HG03460 (cell line): ENCODE results near the gene CCDC28B.
"Not testable (repeated sequence)": the region's sequence is repeated elsewhere in the genome, so short reads cannot be mapped to it uniquely, and the experiment has no call there.

Source experiments
- ATAC-seq: cut with Tn5 transposase; IDR thresholded peaks from one replicate; pipeline ENCODE4 v1.9.1; 2021; ENCODE audit not compliant: unreplicated experiment

The CCDC28B gene

DNA sequence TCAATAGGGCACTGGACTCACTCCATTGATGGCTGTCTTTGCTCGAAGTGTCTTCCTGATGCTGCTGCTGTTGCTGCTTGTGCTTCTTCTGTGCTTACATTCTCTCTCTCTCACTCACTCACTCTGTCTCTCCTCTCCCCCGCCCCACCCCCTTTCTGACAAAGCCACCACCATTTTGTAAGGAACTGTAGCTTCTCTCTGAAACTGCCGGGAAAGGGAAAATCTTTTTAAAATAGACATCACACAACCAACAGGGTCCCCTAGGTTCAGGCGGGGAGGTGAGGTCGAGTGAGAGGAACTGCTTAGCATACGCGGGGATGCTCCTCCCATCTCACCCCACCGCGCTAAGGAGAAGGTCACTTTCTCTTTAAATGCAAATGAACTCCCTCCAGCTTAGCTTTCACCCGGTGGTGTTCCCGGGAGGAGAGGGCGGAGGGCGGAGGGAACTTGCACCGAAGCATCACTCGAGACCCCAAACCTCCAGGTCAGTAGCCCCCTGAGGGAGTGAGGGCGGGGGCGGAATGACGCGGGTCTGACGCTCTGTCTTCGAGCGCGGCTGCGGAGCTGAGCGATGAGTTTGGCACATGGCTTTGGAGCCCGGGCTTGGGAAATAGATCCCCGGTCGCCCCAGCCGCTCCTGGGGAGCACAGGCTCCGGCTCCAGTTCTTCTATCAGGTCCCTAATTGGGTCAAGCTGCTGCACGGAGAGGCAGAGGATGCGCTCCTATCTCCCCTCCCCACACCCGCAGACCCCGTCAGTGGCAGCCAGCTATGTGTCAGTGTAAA is at the start of gene CCDC28B:
CCDC28B (plus strand) TSS at position 370 of the 785 bp plus-strand sequence. CDS start 1,341 bp downstream, outside the sequence.
- ATAC-seq, result no peak

DNA sequence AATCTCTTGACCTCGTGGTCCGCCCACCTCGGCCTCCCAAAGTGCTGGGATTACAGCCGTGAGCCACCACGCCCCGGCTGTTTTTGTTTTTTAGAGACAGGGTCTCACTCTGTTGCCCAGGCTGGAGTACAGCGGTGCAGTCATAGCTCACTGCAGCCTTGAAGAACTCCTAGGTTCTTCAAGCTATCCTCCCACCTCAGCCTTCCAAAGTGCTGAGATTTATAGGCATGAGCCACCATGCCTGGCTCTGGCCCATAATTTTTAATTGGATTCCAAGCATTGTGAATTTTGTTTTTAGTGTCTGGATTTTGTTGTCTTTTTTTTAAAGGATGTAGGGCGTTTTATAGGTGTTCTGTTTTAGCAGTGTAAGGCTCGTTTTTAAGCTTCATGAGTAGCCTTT is 49.5 kb upstream of the CCDC28B start:
- ATAC-seq, result no peak

DNA sequence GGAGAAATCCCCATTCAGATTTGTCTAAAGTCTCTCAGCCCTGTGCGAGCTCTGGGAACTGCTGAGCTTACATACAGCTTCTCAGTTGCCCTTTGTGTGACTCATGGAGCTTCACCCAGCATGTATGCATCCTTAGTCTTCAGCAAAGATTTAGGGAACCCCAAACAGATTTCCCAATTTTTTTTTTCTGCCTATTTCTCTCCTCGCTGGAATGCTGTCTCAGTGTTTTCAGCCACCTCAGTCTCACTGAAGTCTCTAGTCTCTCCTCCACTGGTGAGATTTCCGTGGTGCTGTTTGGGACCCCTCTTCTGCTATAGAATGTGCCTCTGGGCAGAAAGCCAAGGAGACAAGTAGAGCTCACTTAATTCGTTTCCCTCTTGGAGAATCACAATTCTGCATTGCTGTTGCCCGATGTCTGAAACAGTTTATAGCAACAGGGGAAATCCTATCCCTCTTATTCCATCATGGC is 49.0 kb upstream of the CCDC28B start:
- no peak for ATAC-seq

DNA sequence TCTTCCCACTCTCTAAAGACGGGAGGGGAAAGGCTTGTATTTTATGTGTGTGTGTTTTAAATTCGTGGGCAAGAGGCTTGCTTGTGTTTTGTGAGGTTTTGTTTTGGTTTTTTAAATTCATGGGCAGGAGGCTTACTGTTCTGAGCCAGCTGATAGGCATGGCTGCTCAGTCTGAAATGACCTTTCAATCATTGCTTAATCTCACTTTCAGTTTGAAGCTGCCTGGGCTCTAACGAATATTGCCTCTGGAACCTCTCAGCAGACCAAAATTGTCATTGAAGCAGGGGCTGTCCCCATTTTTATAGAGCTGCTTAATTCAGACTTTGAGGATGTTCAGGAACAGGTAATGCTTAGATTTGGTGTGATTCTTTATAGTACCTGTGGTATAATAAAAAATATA is 41.2 kb upstream of the CCDC28B start:
- ATAC-seq, result peak; percentile 61

DNA sequence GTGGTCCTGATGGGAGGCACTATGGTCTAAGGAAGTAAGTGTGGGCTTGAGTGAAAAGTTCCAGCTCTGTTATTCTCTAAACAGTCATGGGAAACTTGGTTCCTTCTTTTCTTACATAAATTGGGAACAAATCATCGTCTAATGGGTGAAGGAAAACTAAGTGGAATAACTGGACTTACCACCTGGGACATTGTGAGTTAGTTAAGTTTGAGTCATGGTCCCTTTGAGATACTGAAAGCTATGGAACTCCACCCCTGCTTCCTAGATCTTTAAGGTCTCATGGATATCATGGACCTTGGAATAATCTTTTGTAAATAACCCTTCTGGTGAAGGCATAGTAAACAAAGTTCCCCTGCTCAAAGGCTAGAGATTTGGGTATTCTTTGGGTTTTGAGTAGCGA is 37.0 kb upstream of the CCDC28B start:
- no peak for ATAC-seq

DNA sequence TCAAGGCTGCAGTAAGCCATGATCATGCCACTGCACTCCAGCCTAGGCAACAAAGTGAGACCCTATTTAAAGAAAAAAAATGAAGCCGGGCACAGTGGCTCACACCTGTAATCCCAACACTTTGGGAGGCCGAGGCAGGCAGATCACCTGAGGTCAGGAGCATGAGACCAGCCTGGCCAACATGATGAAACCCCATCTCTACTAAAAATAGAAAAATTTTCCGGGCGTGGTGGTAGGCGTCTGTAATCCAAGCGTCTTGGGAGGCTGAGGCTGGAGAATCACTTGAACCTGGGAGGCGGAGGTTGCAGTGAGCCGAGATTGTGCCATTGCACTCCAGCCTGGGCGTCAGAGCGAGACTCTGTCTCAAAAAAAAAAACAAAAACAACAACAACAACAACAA is 34.8 kb upstream of the CCDC28B start:
- ATAC-seq, result not testable (repeated sequence)

DNA sequence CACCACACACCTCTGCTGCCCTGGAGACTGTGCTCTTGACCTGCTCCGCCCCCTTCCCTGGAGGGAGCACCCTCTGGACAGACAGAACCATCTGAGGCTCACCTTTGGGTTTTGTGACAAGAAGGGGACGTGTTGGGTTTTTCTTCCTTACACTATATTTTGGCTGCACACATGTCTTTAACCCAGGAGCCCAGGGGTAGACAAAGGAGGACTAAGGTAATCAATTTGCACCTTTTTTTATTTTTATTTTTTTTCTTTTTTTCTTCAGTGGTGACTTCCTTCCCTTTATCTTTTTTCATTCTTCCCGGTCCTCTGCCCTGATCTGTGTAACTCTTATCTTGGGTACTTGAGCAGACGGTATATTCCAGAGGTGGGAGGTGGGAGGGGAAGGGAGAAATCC is 29.4 kb upstream of the CCDC28B start:
- ATAC-seq, result no peak

DNA sequence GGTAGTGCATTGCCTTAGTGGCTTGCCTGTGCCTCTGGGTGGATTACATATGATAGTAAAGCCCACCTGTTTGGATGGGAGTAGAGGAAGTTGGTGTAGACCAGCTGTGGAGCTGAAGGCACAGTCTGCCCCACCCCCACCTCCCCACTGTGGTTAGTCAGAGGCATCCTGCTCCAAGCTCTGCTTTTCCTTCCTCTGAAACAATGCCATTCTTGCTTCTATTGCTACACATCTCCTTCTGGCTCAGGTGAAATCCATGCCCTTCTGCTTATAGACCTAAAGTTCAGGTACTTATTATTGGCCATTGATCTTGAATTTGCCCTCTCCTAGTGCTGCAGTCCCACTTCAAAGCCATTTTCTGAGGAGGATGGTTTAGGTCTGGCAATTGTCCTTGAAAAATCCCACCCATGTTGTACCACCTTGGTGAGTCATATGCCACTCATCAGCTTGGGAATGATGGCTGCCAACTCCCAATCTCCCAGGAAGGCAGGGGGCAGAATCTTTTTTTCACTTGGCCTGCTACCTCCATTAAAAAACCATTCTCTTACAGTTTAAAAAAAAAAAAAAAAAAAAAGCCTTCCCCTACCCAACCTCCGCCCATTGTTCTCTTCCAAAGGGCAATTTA is 27.7 kb upstream of the CCDC28B start:
- ATAC-seq, result no peak

DNA sequence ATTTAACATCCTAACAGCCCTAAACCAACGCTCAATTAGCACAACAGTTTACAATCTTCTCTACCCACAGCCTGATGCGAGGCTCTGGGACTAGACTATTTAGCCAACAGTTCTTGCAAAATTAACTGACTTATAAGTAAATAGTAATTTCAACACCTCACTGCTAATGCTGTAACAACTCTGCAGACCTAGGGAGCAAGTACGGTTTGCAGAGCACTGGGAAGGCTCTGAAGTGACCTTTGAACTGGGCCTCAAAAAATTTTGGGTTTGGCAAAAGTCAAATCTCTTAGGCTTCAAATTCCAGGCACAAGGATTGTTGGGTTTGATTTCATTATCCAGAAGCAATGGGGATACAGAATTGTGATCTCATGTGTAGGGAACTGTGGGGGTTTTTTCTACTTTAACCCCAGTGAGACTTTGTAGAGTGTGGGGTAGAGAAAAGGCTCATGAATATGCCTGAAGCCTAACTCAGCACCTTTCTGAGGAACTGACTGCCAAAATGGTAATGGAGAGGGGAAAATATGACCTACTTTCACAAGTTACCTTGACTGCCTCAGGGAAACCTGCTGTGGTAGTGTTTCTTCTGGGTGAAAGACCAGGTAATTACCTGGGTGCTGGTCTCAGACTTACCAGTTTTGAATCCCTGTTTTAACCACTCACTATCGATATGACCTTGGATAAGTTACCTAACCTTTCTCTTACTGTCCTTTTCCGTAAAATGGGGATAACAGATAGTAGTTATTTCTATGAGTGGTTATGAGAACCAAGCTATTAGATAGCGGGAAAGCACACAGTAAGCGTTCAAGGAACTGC is 21.8 kb upstream of the CCDC28B start:
- ATAC-seq, result no peak

DNA sequence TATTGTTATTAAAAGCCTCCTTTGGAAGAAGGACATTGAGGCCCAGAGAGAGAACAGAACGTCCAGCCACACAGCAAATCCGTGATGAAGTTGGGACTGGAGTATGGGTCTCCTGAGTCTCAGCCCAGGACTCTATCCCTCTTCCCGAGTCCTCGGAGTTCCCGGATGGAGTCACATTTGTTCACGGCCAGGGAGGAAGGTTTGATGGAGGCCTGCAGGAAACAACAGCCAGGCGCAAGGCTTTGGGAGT is 21.3 kb upstream of the CCDC28B start:
- ATAC-seq, result no peak

DNA sequence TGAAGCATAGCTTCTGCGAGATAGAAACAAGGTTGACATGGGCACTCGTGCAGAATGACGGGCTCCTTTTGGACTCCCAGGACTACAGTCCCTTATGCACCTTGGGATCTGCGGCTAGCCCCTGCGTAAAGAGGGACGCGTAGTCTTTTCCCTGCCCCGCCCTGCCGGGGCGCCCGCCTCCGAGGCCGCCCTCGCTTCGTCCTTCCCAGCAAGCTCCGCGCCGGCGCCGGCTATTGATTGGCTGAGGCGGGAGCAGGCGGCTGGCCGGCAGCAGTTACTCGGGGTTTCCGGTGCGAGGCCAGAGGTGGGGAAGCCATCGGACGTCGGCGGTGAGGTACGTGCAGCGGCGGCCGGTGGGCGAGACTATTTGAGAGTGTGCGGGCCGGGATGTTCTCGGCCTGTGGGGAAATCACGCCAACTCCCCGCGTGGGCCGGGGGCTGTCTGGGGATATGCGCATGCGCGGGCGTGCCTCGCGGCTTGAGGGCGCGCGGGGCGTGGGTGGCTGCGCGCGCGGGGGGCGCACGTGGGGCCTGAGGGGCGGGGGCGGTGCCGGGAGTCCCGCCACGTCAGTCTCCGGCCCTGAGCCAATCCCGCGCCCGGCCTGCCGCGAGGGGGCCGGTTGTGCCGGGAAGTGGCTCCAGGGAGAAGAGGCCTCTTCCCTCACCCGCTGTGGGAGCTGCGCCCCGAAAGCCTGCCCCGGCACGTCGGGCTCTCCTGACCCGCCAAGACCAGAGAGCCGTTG is 20.8 kb upstream of the CCDC28B start, which contains the start of gene TXLNA:
TXLNA (plus strand) TSS at position 233 of the 743 bp plus-strand sequence. CDS start 671 bp downstream, outside the sequence.
- peak; percentile 72 for ATAC-seq

DNA sequence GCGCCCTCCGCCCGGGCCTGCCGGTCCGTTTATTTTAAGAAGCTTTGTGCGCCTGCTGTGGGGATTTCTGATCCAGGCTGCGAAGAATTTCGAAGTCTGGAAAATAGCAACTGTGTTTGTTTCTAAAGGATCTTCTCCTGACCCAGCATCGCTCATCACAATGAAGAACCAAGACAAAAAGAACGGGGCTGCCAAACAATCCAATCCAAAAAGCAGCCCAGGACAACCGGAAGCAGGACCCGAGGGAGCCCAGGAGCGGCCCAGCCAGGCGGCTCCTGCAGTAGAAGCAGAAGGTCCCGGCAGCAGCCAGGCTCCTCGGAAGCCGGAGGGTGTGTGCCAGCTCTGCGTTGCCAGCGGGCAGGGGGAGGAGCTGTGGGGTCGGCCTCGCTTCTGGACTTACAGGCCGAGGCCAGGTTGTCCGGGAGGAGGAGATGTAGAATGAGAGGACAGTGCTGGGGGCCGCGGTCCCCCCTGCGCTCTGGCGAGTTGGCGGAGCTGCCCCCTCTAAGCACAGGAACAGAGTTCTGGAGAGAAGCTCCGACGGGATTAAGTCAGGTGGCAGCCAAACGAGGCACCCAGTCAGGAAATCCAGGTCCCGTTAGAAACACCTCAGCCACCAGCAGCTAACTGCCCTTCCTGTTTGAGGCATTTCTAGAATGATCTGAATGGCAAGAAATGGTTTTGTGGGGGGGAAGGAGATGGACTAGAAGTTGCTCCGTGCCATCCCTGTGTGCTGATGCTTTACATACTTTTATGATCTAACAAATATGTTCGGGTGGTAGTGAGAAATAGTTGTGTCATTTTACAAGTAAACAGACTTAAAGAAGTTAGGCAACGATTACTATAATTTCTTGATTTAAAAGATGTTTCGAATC is 20.0 kb upstream of the CCDC28B start:
- ATAC-seq, result no peak

DNA sequence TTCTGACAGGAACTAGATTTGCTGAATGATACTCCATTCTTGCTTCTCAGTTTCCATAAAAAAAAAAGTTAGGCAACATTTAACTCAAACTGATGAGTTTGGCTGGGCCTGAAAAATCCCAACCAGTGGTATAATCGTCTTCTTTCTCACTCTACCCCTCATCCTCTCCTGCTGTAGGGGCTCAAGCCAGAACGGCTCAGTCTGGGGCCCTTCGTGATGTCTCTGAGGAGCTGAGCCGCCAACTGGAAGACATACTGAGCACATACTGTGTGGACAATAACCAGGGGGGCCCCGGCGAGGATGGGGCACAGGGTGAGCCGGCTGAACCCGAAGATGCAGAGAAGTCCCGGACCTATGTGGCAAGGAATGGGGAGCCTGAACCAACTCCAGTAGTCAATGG is 19.3 kb upstream of the CCDC28B start:
- ATAC-seq, result no peak

DNA sequence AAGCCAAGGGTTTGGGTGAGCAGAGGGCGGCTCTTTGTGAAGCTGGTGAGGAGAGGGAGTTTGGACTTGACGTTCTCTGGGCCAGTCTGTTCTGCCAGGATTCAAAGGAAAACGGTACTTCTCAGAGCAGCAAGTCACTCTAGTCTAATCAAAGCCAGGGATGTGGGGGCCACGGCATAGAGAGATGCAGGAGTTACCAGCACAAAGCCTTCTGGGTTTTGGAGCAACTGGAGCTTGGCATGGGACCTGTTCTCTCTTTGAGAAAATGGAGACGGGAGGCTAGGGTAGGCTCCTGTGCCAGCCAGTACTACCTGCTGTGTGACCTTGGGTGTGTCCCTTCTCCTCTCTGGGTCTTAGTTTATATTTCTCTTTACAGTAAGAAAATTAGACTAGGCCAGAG is 18.8 kb upstream of the CCDC28B start:
- ATAC-seq, result no peak

DNA sequence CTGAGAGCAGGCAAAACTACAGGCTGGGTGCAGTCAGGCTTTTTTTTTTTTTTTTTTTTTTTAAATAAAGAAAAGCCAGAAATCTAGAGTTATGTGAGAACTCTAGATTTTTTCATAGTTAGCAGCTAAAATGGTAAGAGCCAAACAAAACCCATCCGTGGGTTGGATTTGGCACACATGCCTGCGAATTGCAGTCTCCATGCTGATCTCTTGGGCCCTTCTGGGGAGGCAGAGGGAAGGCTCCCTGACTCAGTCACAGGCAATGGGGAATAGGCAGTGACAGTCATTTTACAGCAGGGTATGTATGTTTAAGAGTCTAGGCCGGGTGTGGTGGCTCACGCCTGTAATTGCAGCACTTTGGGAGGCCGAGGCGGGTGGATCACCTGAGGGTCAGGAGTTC is 18.3 kb upstream of the CCDC28B start:
- ATAC-seq, result no peak

DNA sequence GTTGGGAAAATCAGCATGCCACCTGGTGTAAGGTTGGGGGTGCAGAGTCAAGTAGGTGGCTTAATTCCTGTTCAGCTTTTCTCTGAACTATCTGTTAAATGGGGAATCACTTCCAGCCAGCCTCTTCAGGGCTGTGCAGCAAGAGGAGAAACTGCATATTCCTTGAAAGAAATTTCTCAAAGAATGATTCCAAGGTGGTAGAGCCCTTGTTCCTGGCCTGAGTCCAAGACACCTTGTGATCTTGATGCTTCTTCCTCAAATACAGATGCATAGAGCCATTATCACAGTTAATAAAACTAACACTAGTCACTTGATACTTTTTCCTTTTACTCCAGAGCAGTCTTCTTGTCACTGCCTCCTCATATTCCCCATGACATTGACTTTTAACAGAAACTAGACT is 15.7 kb upstream of the CCDC28B start:
- no peak for ATAC-seq

DNA sequence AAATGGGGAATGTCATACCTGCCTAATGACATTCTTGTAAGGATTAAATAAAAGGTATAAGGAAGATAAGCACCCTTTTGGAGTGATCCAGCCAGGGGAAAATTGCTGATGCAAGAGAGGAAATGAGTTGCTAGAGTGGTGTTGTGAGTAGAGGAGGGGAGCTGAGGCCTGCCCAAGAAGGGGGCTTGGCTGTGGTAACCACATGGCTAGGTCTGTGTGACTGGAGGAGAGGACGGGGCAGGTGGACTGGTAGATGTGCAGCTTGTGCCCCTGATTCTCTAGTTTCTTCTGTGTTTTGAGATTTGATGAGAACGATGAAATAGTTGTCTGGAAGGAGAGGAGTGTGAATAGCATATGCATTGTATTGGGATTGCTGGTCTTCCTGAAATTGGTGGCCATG is 14.3 kb upstream of the CCDC28B start:
- ATAC-seq, result no peak

DNA sequence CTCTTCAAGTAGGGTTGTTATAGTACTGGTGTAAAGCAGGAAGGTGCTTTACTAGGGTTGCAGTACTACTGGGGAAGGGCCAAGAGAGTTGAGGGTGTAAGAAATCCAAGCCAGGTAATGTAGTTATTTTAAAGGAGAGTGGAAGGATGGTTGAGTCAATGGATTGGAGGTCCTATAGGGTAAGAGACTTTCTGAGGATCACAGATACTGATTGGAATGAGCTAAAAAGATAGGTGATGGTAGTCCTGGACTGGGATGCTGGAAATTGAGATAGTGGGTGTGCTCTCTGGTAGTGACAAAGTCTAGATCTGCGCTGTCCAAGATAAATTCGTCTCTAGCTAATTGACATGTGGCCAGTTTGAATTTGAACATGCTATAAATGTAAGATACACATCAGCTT is 13.9 kb upstream of the CCDC28B start:
- ATAC-seq, result no peak

DNA sequence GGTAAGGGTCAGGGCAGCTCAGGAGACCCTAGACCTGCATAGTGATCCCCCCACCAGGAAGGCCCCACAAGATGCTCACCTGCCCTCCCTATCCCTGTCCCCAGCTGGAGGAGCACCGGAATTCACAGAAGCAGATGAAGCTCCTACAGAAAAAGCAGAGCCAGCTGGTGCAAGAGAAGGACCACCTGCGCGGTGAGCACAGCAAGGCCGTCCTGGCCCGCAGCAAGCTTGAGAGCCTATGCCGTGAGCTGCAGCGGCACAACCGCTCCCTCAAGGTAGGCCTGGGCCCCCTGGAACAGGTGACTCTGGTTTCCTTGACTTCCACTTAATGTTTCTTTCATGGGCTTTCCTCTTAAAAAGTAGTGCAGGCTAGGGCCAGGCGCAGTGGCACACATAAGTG is 12.5 kb upstream of the CCDC28B start:
- ATAC-seq, result no peak

DNA sequence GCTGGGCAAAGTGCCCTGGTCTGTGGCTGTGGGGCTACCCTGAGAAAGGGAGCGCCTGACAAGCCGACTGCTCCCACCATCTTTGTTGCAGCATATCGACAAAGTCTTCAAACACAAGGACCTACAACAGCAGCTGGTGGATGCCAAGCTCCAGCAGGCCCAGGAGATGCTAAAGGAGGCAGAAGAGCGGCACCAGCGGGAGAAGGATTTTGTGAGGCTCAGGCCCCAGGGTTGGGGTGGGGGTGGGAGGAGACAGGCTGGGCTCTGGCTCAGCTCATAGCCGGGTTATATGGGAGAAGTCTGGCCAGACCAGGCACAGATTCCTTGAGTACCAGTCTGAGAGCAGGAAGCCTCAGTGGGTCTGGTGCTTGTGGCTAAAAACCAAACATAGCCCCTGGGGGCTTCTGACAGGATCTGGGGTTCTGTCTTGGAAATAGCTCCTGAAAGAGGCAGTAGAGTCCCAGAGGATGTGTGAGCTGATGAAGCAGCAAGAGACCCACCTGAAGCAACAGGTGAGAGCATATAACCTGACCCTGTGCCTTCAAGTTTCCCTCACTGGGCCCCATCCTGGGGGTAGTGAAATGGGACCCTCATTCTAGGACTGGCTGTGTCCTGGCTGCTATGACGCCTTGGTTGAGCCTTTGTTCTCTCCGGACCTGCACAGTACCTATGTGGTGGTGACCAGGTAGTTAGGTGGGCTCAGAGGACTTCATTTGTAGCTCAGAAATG is 8.0 kb upstream of the CCDC28B start:
- no peak for ATAC-seq
